OCI-LY7 (cell line): Measurements from ENCODE around the gene GLRA3. TPM values are rescaled to one million over a fixed set of nuclear protein-coding genes. Genes with fewer than 3 reads are reported as not detected.

ENCODE experiments used
- BruUV-seq: library from RNA; stranded (reverse); fragments of 400-500 nt; replicated peaks from 2 replicates; lab custom pipeline; 2021; lab: Mats Ljungman, UMichigan
- CTCF ChIA-PET: fragments of 300-600 bp; sonication (Branson Sonifier 250); formaldehyde crosslinking; loops from one replicate; lab custom pipeline; 2022; ENCODE audit warnings: antibody characterized with exemption; ENCODE audit not compliant: unreplicated experiment; lab: Charles Lee
- POLR2A ChIA-PET: fragments of 300-600 bp; sonication (Branson Sonifier 250); formaldehyde crosslinking; loops from one replicate; lab custom pipeline; 2022; ENCODE audit warnings: antibody characterized with exemption; lab: Charles Lee
- DNase-seq: peaks from one replicate; pipeline ENCODE4 v3.0.0-alpha.2; 2015; ENCODE audit warnings: low spot score
- H2AFZ ChIP-seq: fragments of 200-600 bp; sonication (generic), shearing (Covaris generic); 2 replicates; pipeline ENCODE4 v1.6.1; 2014; ENCODE audit warnings: mild to moderate bottlenecking, antibody characterized with exemption, low read length, moderate library complexity
- H3K27ac ChIP-seq: fragments of 200-600 bp; sonication (generic); 2 replicates; pipeline ENCODE4 v1.5.1; 2014; ENCODE audit warnings: mixed run types, low read depth, mild to moderate bottlenecking, moderate library complexity, low read length, inconsistent platforms; ENCODE audit not compliant: poor library complexity, severe bottlenecking
- H3K36me3 ChIP-seq: fragments of 200-600 bp; sonication (generic); 2 replicates; pipeline ENCODE4 v1.6.1; 2014; ENCODE audit warnings: mild to moderate bottlenecking, antibody characterized with exemption, low read length, moderate library complexity, mixed read lengths; ENCODE audit not compliant: insufficient read depth
- H3K4me1 ChIP-seq: fragments of 200-600 bp; sonication (generic); 2 replicates; pipeline ENCODE4 v1.5.1; 2014; ENCODE audit warnings: mild to moderate bottlenecking, low read length; ENCODE audit not compliant: insufficient read depth, poor library complexity, severe bottlenecking
- H3K4me2 ChIP-seq: fragments of 200-600 bp; sonication (generic); 2 replicates; pipeline ENCODE4 v1.6.1; 2014; ENCODE audit warnings: mild to moderate bottlenecking, low read length
- H3K4me3 ChIP-seq: fragments of 200-600 bp; sonication (generic); 2 replicates; pipeline ENCODE4 v1.5.1; 2014; ENCODE audit warnings: mild to moderate bottlenecking, low read depth, low read length; ENCODE audit not compliant: poor library complexity, severe bottlenecking
- H3K79me2 ChIP-seq: fragments of 200-600 bp; sonication (generic); 2 replicates; pipeline ENCODE4 v1.6.1; 2016; ENCODE audit warnings: low read depth, mild to moderate bottlenecking, low read length, moderate library complexity, mixed read lengths; ENCODE audit not compliant: insufficient read depth
- H3K9me2 ChIP-seq: fragments of 200-600 bp; sonication (generic); 2 replicates; pipeline ENCODE4 v1.6.1; 2016; ENCODE audit warnings: mild to moderate bottlenecking, low read length, mixed read lengths; ENCODE audit not compliant: insufficient read depth
- H3K9me3 ChIP-seq: fragments of 200-600 bp; sonication (generic); 2 replicates; pipeline ENCODE4 v1.6.1; 2014; ENCODE audit warnings: mild to moderate bottlenecking, mixed run types, low read length, mixed read lengths
- H4K20me1 ChIP-seq: fragments of 200-600 bp; sonication (generic); 2 replicates; pipeline ENCODE4 v1.6.1; 2014; ENCODE audit warnings: mild to moderate bottlenecking, antibody characterized with exemption, low read length, moderate library complexity, mixed read lengths; ENCODE audit not compliant: insufficient read depth
- EZH2phosphoT487 ChIP-seq: fragments of 200-600 bp; sonication (generic); IDR thresholded peaks from 2 replicates; pipeline ENCODE4 v1.6.1; 2018; ENCODE audit warnings: low read depth, borderline replicate concordance, mild to moderate bottlenecking, mixed run types, antibody characterized with exemption, low read length, moderate library complexity, mixed read lengths
- intact Hi-C: fragments of 100-400 bp; cut with micrococcal nuclease; formaldehyde crosslinking; loops from one replicate; pipeline ENCODE4 v1.10.0; 2022; ENCODE audit not compliant: unreplicated experiment
- total RNA-seq, 2 experiments: library from RNA; depleted of rRNA in 1 of 2; stranded (reverse); fragments of >200 nt in 1 of 2; shearing (Covaris generic) in 1 of 2; gene quantifications; 2 replicates each; pipeline ENCODE4 v1.2.3, GENCODE V29; 2014 to 2022
- TF ChIP-seq, protein P1 (sequence below): fragments of 200-600 bp; sonication (generic); conservative IDR thresholded peaks from 2 replicates; pipeline ENCODE4 v1.5.1; 2014; ENCODE audit warnings: mild to moderate bottlenecking, antibody characterized with exemption, low read length, moderate library complexity, mixed read lengths

The GLRA3 gene
- total RNA-seq, 2 experiments from 2014 or later = 0.92 to 1.6 TPM

DNA sequence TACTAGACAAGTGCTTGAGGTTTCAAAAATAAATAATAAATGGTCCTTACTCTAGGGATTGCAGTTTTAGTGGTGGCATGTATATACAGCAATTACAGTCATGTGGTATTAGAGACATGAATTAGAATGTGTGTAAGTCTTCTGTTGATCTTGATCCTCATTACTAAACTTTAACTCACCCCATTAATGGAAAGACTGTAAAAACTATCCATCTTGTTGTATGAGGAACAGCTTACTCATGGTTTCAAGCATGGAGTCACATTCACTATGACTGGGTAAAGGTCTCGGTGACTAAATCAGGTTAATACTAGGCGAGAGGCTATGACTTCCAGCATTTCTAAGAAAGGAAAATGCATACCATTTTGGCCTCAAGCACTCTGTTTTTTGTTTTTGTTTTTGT, 199.8 kb downstream of the GLRA3 start:
- no peaks in the 10 kb centered on the region for H3K36me3 ChIP-seq
- no peak for DNase-seq
- no peaks in the 10 kb centered on the region for H3K79me2 ChIP-seq
- no peak overlapping the region for H3K4me3 ChIP-seq
- H3K4me1 ChIP-seq = no peaks in the 10 kb centered on the region
- H3K9me3 ChIP-seq = no peaks in the 10 kb centered on the region
- no peak overlapping the region for H3K4me2 ChIP-seq
- no peak overlapping the region for H2AFZ ChIP-seq
- TF ChIP-seq, protein P1, sequence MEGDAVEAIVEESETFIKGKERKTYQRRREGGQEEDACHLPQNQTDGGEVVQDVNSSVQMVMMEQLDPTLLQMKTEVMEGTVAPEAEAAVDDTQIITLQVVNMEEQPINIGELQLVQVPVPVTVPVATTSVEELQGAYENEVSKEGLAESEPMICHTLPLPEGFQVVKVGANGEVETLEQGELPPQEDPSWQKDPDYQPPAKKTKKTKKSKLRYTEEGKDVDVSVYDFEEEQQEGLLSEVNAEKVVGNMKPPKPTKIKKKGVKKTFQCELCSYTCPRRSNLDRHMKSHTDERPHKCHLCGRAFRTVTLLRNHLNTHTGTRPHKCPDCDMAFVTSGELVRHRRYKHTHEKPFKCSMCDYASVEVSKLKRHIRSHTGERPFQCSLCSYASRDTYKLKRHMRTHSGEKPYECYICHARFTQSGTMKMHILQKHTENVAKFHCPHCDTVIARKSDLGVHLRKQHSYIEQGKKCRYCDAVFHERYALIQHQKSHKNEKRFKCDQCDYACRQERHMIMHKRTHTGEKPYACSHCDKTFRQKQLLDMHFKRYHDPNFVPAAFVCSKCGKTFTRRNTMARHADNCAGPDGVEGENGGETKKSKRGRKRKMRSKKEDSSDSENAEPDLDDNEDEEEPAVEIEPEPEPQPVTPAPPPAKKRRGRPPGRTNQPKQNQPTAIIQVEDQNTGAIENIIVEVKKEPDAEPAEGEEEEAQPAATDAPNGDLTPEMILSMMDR = no peak
- TF ChIP-seq EZH2phosphoT487 = no peak
- ChIA-PET POLR2A (no interaction called here), CTCF (no interaction called here)
- no TSS peak for BruUV-seq
- no peak overlapping the region for H3K27ac ChIP-seq
- H4K20me1 ChIP-seq = no peaks in the 10 kb centered on the region
- intact Hi-C loops = no loop called here
- no peaks in the 10 kb centered on the region for H3K9me2 ChIP-seq

DNA sequence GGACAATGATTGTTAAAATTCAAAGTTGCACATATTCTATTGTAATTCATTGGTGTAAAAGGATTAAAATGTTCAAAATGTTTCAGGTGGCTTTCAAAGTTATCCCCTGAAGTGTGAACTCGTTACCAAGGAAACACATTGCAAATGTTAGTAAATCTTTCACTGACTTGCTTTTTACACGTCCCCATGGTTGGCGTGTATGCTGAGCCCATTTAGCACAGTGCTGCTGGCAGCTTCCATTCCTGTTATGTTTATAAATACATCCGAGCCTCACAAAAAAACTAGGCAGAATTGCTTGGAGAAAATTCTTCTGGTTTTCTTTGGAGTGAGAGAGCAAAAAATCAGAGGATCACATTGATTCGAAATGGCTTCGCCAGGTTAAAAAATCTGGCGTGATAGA, 200.9 kb downstream of the GLRA3 start:
- Histone ChIP-seq H3K4me1 (no peaks in the 10 kb centered on the region), H3K36me3 (no peaks in the 10 kb centered on the region), H2AFZ (no peak overlapping the region), H3K27ac (no peak overlapping the region), H3K79me2 (no peaks in the 10 kb centered on the region), H3K9me2 (no peaks in the 10 kb centered on the region), H3K4me2 (no peak overlapping the region), H3K9me3 (no peaks in the 10 kb centered on the region), H4K20me1 (no peaks in the 10 kb centered on the region), H3K4me3 (no peak overlapping the region)
- POLR2A ChIA-PET = no interaction called here
- CTCF ChIA-PET = no interaction called here
- no TSS peak for BruUV-seq
- TF ChIP-seq, protein P1 = no peak
- TF ChIP-seq EZH2phosphoT487 = no peak
- no peak for DNase-seq
- intact Hi-C loops = no loop called here

DNA sequence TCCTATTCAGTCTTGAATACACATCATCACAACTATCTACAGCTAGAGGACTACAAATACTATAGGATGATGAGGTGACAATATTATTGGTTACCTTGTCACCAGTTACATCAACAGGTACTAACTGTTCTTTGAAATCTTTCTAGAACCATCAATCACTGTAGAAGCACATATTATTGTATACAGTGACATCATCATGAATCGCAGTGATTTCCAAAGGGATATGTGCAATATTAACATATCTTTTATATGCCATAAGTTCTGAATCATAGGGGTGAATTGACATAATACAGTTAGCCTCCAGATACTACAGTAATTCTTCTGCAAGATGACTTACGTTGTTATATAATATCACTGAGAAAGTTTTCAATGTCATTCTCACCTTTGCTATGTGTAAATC, 201.6 kb downstream of the GLRA3 start:
- no peak overlapping the region for H3K4me3 ChIP-seq
- TF ChIP-seq EZH2phosphoT487 = no peak
- TF ChIP-seq, protein P1 = no peak
- H3K79me2 ChIP-seq = no peaks in the 10 kb centered on the region
- H4K20me1 ChIP-seq = no peaks in the 10 kb centered on the region
- BruUV-seq = no TSS peak
- no peak overlapping the region for H3K4me2 ChIP-seq
- DNase-seq = no peak
- H3K27ac ChIP-seq = no peak overlapping the region
- POLR2A ChIA-PET = no interaction called here
- no peaks in the 10 kb centered on the region for H3K9me2 ChIP-seq
- CTCF ChIA-PET = no interaction called here
- intact Hi-C loops = no loop called here
- H3K9me3 ChIP-seq = no peaks in the 10 kb centered on the region
- H2AFZ ChIP-seq = no peak overlapping the region
- no peaks in the 10 kb centered on the region for H3K4me1 ChIP-seq
- no peaks in the 10 kb centered on the region for H3K36me3 ChIP-seq
